H9 (cell line): ENCODE results near the gene ZSCAN29. TPM values are rescaled to one million over a fixed set of nuclear protein-coding genes. Genes with fewer than 3 reads are reported as not detected.
A peak's percentile ranks its signal among the peaks of the same experiment; 100 is the strongest.

ENCODE experiments used
- DNase-seq: peaks from one replicate; pipeline ENCODE4 v3.0.0-alpha.2; 2017
- H2AFZ ChIP-seq: one replicate; pipeline ENCODE4 v1.6.1; 2013; ENCODE audit warnings: mild to moderate bottlenecking, low read length, control low read depth, moderate library complexity
- H2AK5ac ChIP-seq: 2 replicates; pipeline ENCODE4 v1.6.1; 2013; ENCODE audit warnings: low read length, control low read depth, mixed read lengths; ENCODE audit not compliant: insufficient read length
- H2BK120ac ChIP-seq: one replicate; pipeline ENCODE4 v1.6.1; 2013; ENCODE audit warnings: low read depth, mild to moderate bottlenecking, low read length, control low read depth, inconsistent platforms; ENCODE audit not compliant: poor library complexity, severe bottlenecking
- H2BK12ac ChIP-seq: 2 replicates; pipeline ENCODE4 v1.6.1; 2013; ENCODE audit warnings: low read length, control low read depth, mixed read lengths, low read depth; ENCODE audit not compliant: insufficient read length
- H2BK15ac ChIP-seq: 2 replicates; pipeline ENCODE4 v1.6.1; 2013; ENCODE audit warnings: low read depth, low read length, control low read depth
- H2BK20ac ChIP-seq: one replicate; pipeline ENCODE4 v1.6.1; 2013; ENCODE audit warnings: low read depth, mild to moderate bottlenecking, low read length, control low read depth, inconsistent platforms; ENCODE audit not compliant: poor library complexity, severe bottlenecking
- H2BK5ac ChIP-seq: 2 replicates; pipeline ENCODE4 v1.6.1; 2013; ENCODE audit warnings: low read length, control low read depth, mixed read lengths; ENCODE audit not compliant: insufficient read length
- H3K14ac ChIP-seq: 2 replicates; pipeline ENCODE4 v1.6.1; 2013; ENCODE audit warnings: low read length, control low read depth; ENCODE audit not compliant: insufficient read depth
- H3K18ac ChIP-seq: 2 replicates; pipeline ENCODE4 v1.6.1; 2013; ENCODE audit warnings: low read depth, mild to moderate bottlenecking, mixed read lengths, low read length, control low read depth; ENCODE audit not compliant: insufficient read length
- H3K23ac ChIP-seq: 2 replicates; pipeline ENCODE4 v1.6.1; 2013; ENCODE audit warnings: low read length, control low read depth, mixed read lengths, low read depth; ENCODE audit not compliant: insufficient read length
- H3K23me2 ChIP-seq: 2 replicates; pipeline ENCODE4 v1.6.1; 2013; ENCODE audit warnings: low read depth, mild to moderate bottlenecking, mixed read lengths, low read length, control low read depth; ENCODE audit not compliant: insufficient read length, poor library complexity, severe bottlenecking
- H3K27ac ChIP-seq: 2 replicates; pipeline ENCODE4 v1.5.1; 2013; ENCODE audit warnings: low read length, control low read depth, mixed read lengths, low read depth; ENCODE audit not compliant: insufficient read length
- H3K27me3 ChIP-seq: 2 replicates; pipeline ENCODE4 v1.6.1; 2013; ENCODE audit warnings: low read length, control low read depth, inconsistent platforms; ENCODE audit not compliant: insufficient read depth
- H3K4ac ChIP-seq: 2 replicates; pipeline ENCODE4 v1.6.1; 2013; ENCODE audit warnings: low read depth, mild to moderate bottlenecking, control low read depth, inconsistent platforms, low read length, moderate library complexity
- H3K4me1 ChIP-seq: 2 replicates; pipeline ENCODE4 v1.6.1; 2013; ENCODE audit warnings: low read length, control low read depth, inconsistent platforms; ENCODE audit not compliant: insufficient read depth
- H3K4me2 ChIP-seq: 2 replicates; pipeline ENCODE4 v1.6.1; 2013; ENCODE audit warnings: low read length, control low read depth, mixed read lengths; ENCODE audit not compliant: insufficient read length, insufficient read depth
- H3K56ac ChIP-seq: 2 replicates; pipeline ENCODE4 v1.6.1; 2013; ENCODE audit warnings: low read depth, mild to moderate bottlenecking, mixed read lengths, low read length, control low read depth; ENCODE audit not compliant: insufficient read length
- H3K79me1 ChIP-seq: 2 replicates; pipeline ENCODE4 v1.6.1; 2013; ENCODE audit warnings: low read depth, mild to moderate bottlenecking, moderate library complexity, low read length, control low read depth, inconsistent platforms; ENCODE audit not compliant: insufficient read depth, poor library complexity, severe bottlenecking
- H3K79me2 ChIP-seq: 2 replicates; pipeline ENCODE4 v1.6.1; 2013; ENCODE audit warnings: low read length, control low read depth, inconsistent platforms; ENCODE audit not compliant: insufficient read depth
- H3K9ac ChIP-seq: 2 replicates; pipeline ENCODE4 v1.6.1; 2013; ENCODE audit warnings: low read length, control low read depth, mixed read lengths; ENCODE audit not compliant: insufficient read length; ENCODE audit errors: extremely low read depth
- H3K9me3 ChIP-seq: one replicate; pipeline ENCODE4 v1.6.1; 2013; ENCODE audit warnings: low read depth, low read length, inconsistent platforms; ENCODE audit not compliant: control insufficient read depth
- H3T11ph ChIP-seq: one replicate; pipeline ENCODE4 v1.6.1; 2013; ENCODE audit warnings: mild to moderate bottlenecking, low read length, control low read depth, inconsistent platforms
- H4K20me1 ChIP-seq: one replicate; pipeline ENCODE4 v1.6.1; 2013; ENCODE audit not compliant: control insufficient read depth, insufficient read length, insufficient read depth
- H4K5ac ChIP-seq: 2 replicates; pipeline ENCODE4 v1.6.1; 2013; ENCODE audit warnings: low read depth, mild to moderate bottlenecking, mixed read lengths, low read length, control low read depth; ENCODE audit not compliant: insufficient read length
- H4K8ac ChIP-seq: replicated peaks from 2 replicates; pipeline ENCODE4 v1.6.1; 2013; ENCODE audit warnings: low read length, control low read depth, mixed read lengths, low read depth; ENCODE audit not compliant: insufficient read length
- H4K91ac ChIP-seq: 2 replicates; pipeline ENCODE4 v1.6.1; 2013; ENCODE audit warnings: low read depth, mild to moderate bottlenecking, moderate library complexity, mixed read lengths, low read length, control low read depth; ENCODE audit not compliant: insufficient read length
- H3K27ac Mint-ChIP-seq, 3 experiments: 2 replicates in 2 of 3; 3 replicates in 1 of 3; pipeline ENCODE4 v1.8.0; 2020 to 2021; ENCODE audit warnings: mixed read lengths in 3 of 3, mild to moderate bottlenecking in 1 of 3, moderate library complexity in 1 of 3
- H3K27me3 Mint-ChIP-seq: 2 replicates; pipeline ENCODE4 v1.8.0; 2021; ENCODE audit warnings: low read depth, mild to moderate bottlenecking, moderate library complexity, mixed read lengths
- H3K36me3 Mint-ChIP-seq, 3 experiments: 2 replicates in 2 of 3; 3 replicates in 1 of 3; pipeline ENCODE4 v1.8.0; 2020 to 2021; ENCODE audit warnings: low read depth in 3 of 3, mixed read lengths in 3 of 3; ENCODE audit not compliant: insufficient read depth in 1 of 3
- H3K4me1 Mint-ChIP-seq, 2 experiments: 2 replicates each; pipeline ENCODE4 v1.8.0; 2020; ENCODE audit warnings: mixed read lengths in 2 of 2
- H3K4me3 Mint-ChIP-seq, 2 experiments: 2 replicates in 1 of 2; 3 replicates in 1 of 2; pipeline ENCODE4 v1.8.0; 2020 to 2021; ENCODE audit warnings: mild to moderate bottlenecking in 2 of 2, mixed read lengths in 2 of 2, moderate library complexity in 1 of 2
- H3K9me3 Mint-ChIP-seq, 2 experiments: 2 replicates in 1 of 2; 3 replicates in 1 of 2; pipeline ENCODE4 v1.8.0; 2020; ENCODE audit warnings: mild to moderate bottlenecking in 2 of 2, mixed read lengths in 2 of 2, moderate library complexity in 1 of 2
- WGBS: extraction: QIAGEN DNeasy Blood & Tissue Kit; methylation state at CpG from one replicate; pipeline ENCODE4 v1.1.7; 2013; ENCODE audit warnings: missing lambda C conversion rate, low lambda C conversion rate, mixed read lengths; ENCODE audit not compliant: insufficient read length; ENCODE audit errors: extremely low coverage; 5-methylcytosine and 5-hydroxymethylcytosine counted together
- total RNA-seq: library from RNA; stranded (reverse); gene quantifications from 2 replicates; pipeline ENCODE4 v1.2.1, GENCODE V29; 2021
- TF ChIP-seq, protein P1 (sequence below): fragments of 200-600 bp; sonication (generic); conservative IDR thresholded peaks from 3 replicates; pipeline ENCODE4 v1.8.0; 2021; ENCODE audit warnings: antibody characterized with exemption, mild to moderate bottlenecking

The ZSCAN29 gene
- total RNA-seq, 1 experiment from 2014 or later: 52.5 TPM

DNA sequence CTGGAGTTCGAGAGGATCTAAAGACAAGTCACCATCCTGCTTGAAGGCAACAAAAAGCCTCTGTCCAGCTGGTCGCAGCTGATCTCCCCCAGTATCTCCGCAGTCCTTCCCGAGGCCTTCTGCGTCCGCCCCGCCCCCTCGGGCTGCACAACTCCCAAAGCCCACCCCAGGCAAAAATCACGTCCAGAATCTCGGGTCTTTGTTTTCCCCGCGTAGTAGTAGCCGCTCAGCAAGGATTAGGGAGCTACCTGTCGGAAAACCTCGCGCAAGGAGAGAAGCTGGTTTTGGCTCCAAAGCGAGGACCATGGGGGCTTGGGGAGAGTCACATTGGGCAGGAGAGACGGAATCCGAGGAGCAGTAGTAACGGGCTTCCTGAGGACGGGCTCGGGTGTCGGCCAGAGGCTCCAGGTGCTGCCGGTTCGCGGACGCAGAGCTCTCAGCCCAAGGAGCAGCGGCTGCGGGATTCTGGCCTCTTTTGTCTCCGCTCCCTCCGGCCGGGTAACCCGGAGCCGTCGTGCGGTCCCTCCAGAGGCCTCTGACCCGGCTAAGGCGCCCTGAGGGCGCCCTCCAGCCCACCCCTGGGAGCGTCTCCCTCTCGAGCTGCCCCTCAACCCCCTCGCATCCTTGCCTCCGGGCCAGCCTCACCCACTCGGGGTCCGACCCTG, 401 bp downstream of the ZSCAN29 start:
- H3K79me1 ChIP-seq: peaks cover 16% of the 10 kb centered on the region
- no peak overlapping the region for H2BK5ac ChIP-seq
- Mint-ChIP-seq H3K4me1 (peaks cover 26 to 32% of the 10 kb centered on the region in 2 experiments), H3K9me3 (no peaks in the 10 kb centered on the region; a peak in 1 of 5 replicates), H3K27me3 (no peaks in the 10 kb centered on the region), H3K27ac (peak overlapping the region in 2 of 3 experiments; percentile 92 to 96; a peak in 5 of 7 replicates), H3K4me3 (peak overlapping the region; percentile 96 to 98), H3K36me3 (peaks cover 37 to 42% (median 40%) of the 10 kb centered on the region in 3 experiments)
- TF ChIP-seq, protein P1, sequence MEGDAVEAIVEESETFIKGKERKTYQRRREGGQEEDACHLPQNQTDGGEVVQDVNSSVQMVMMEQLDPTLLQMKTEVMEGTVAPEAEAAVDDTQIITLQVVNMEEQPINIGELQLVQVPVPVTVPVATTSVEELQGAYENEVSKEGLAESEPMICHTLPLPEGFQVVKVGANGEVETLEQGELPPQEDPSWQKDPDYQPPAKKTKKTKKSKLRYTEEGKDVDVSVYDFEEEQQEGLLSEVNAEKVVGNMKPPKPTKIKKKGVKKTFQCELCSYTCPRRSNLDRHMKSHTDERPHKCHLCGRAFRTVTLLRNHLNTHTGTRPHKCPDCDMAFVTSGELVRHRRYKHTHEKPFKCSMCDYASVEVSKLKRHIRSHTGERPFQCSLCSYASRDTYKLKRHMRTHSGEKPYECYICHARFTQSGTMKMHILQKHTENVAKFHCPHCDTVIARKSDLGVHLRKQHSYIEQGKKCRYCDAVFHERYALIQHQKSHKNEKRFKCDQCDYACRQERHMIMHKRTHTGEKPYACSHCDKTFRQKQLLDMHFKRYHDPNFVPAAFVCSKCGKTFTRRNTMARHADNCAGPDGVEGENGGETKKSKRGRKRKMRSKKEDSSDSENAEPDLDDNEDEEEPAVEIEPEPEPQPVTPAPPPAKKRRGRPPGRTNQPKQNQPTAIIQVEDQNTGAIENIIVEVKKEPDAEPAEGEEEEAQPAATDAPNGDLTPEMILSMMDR: no peak
- H4K8ac ChIP-seq: no peak overlapping the region
- H3K79me2 ChIP-seq: peaks cover 9% of the 10 kb centered on the region
- H3K18ac ChIP-seq: peak overlapping the region; percentile 44
- no peak overlapping the region for H3K56ac ChIP-seq
- no peak overlapping the region for H3T11ph ChIP-seq
- H3K23ac ChIP-seq: no peak overlapping the region
- H4K5ac ChIP-seq: no peak overlapping the region
- no peak overlapping the region for H4K91ac ChIP-seq
- no peak overlapping the region for H2BK12ac ChIP-seq
- H3K9ac ChIP-seq: peak overlapping the region; percentile 83
- no peak overlapping the region for H2BK15ac ChIP-seq
- H3K9me3 ChIP-seq: no peaks in the 10 kb centered on the region
- peak overlapping the region; percentile 66 for H3K14ac ChIP-seq
- H3K27me3 ChIP-seq: no peaks in the 10 kb centered on the region
- H3K27ac ChIP-seq: no peak overlapping the region
- no peaks in the 10 kb centered on the region for H4K20me1 ChIP-seq
- no peak overlapping the region for H2BK120ac ChIP-seq
- no peak overlapping the region for H2AFZ ChIP-seq
- H3K4me2 ChIP-seq: peak overlapping the region; percentile 82
- peaks cover 6% of the 10 kb centered on the region for H3K4me1 ChIP-seq
- peaks cover 11% of the 10 kb centered on the region for H3K23me2 ChIP-seq
- no CpG with 5 or more reads among the region's 45 CpGs for WGBS
- H2BK20ac ChIP-seq: no peak overlapping the region
- peak; percentile 44 for DNase-seq
- H2AK5ac ChIP-seq: no peak overlapping the region
- H3K4ac ChIP-seq: no peak overlapping the region
